ENCODE results near the gene SCN5A.

SCN5A gene

DNA sequence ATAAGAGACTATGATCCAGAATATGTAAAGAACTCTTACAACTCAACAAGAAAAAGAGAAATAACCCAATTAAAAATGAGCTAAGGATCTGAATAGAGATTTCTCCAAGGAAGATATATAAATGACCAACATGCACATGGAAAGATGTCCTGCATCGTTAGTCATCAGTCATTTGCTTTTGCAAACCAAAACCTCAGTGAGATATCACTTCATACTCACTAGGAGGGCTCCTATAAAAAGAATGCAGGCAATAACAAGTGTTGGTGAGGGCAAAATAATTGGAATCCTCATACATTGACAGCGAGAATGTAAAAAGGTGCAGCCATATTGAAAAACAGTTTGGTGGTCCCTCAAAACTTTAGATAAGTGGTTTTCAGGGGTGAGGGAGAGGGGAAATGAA lies 96.4 kb downstream of the SCN5A start:
- no peak for DNase-seq (ENCODE audit: extremely low spot score)
- ChIA-PET POLR2A (no interaction called here), CTCF (no interaction called here)
- TF ChIP-seq TARDBP (IDR thresholded peaks at IDR 0.05) = no peak
- TF ChIP-seq FOXA1 (IDR thresholded peaks at IDR 0.05) = no peak
- no peak for TF ChIP-seq ELF4 (IDR thresholded peaks at IDR 0.05)
- TF ChIP-seq BHLHE40 (IDR thresholded peaks at IDR 0.05; ENCODE audit: borderline replicate concordance) = no peak
- TF ChIP-seq ARNT (IDR thresholded peaks at IDR 0.05) = no peak
- no peak for TF ChIP-seq ZNF384 (IDR thresholded peaks at IDR 0.05)
- TF ChIP-seq SUZ12 (IDR thresholded peaks at IDR 0.05) = no peak
- TF ChIP-seq LEF1 (IDR thresholded peaks at IDR 0.05; ENCODE audit: borderline replicate concordance) = no peak
- TF ChIP-seq FOXK2 (IDR thresholded peaks at IDR 0.05) = no peak
- no peak for TF ChIP-seq NFRKB (IDR thresholded peaks at IDR 0.05)
- TF ChIP-seq HDGF (IDR thresholded peaks at IDR 0.05; ENCODE audit: borderline replicate concordance) = no peak
- TF ChIP-seq, protein P1, sequence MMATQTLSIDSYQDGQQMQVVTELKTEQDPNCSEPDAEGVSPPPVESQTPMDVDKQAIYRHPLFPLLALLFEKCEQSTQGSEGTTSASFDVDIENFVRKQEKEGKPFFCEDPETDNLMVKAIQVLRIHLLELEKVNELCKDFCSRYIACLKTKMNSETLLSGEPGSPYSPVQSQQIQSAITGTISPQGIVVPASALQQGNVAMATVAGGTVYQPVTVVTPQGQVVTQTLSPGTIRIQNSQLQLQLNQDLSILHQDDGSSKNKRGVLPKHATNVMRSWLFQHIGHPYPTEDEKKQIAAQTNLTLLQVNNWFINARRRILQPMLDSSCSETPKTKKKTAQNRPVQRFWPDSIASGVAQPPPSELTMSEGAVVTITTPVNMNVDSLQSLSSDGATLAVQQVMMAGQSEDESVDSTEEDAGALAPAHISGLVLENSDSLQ (IDR thresholded peaks at IDR 0.05) = no peak

DNA sequence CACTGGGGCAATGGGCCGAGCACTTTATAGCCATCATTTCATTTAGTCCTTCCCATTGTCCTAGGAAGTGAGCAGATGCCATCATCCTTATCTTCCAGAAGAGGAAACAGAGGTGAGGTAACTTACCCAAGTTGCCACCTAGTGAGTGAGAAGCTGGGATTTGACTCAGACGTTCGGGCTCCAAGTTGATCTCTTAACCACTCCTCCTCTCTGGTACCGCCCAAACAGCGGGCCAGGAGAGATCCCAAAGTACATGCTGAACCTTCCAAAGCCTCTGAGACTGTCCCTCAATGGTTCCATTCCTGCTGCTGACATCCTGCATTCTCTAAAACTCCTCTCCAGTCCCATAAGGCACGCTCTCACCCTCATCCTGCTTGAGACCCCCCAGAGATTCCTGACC lies 97.1 kb downstream of the SCN5A start:
- no peak for TF ChIP-seq TARDBP (IDR thresholded peaks at IDR 0.05)
- TF ChIP-seq L3MBTL2 (conservative IDR thresholded peaks at IDR 0.05) = no peak
- TF ChIP-seq CTBP1 (IDR thresholded peaks at IDR 0.05; ENCODE audit: borderline replicate concordance) = no peak
- TF ChIP-seq SP1 (IDR thresholded peaks at IDR 0.05) = no peak
- TF ChIP-seq LEF1 (IDR thresholded peaks at IDR 0.05; ENCODE audit: borderline replicate concordance) = no peak
- no peak for TF ChIP-seq SUZ12 (IDR thresholded peaks at IDR 0.05)
- TF ChIP-seq ARNT (IDR thresholded peaks at IDR 0.05) = no peak
- TF ChIP-seq FOXA1 (IDR thresholded peaks at IDR 0.05) = no peak
- TF ChIP-seq ELF4 (IDR thresholded peaks at IDR 0.05) = no peak
- TF ChIP-seq, protein P1 (IDR thresholded peaks at IDR 0.05) = no peak
- no peak for TF ChIP-seq FOXM1 (IDR thresholded peaks at IDR 0.05; ENCODE audit: borderline replicate concordance)
- CTCF ChIA-PET = no interaction called here
- POLR2A ChIA-PET = no interaction called here
- DNase-seq (ENCODE audit: extremely low spot score) = no peak

GRCh38 chr3:38551026-38551832 lies 98.3 kb downstream of the SCN5A start:
- ChIA-PET POLR2A (no interaction called here), CTCF (no interaction called here)
- DNase-seq (ENCODE audit: extremely low spot score) = no peak
- no peak for TF ChIP-seq FOXK2 (IDR thresholded peaks at IDR 0.05)

- ChIA-PET CTCF (no interaction called here), POLR2A (no interaction called here)
- no peak for DNase-seq (ENCODE audit: extremely low spot score)
- TF ChIP-seq HDGF (IDR thresholded peaks at IDR 0.05; ENCODE audit: borderline replicate concordance) = no peak
- TF ChIP-seq CTBP1 (IDR thresholded peaks at IDR 0.05; ENCODE audit: borderline replicate concordance) = no peak
- no peak for TF ChIP-seq TARDBP (IDR thresholded peaks at IDR 0.05)
- TF ChIP-seq, protein P1 (IDR thresholded peaks at IDR 0.05) = no peak
- TF ChIP-seq SP1 (IDR thresholded peaks at IDR 0.05) = no peak
- TF ChIP-seq FOXM1 (IDR thresholded peaks at IDR 0.05; ENCODE audit: borderline replicate concordance) = no peak
- TF ChIP-seq ARNT (IDR thresholded peaks at IDR 0.05) = no peak
- TF ChIP-seq FOXA1 (IDR thresholded peaks at IDR 0.05) = no peak
- no peak for TF ChIP-seq LEF1 (IDR thresholded peaks at IDR 0.05; ENCODE audit: borderline replicate concordance)
- TF ChIP-seq NFRKB (IDR thresholded peaks at IDR 0.05) = no peak
Measured at GRCh38 chr3:38549957-38550840, 99.3 kb downstream of the SCN5A start.

GRCh38 chr3:38549486-38549885 lies 100.0 kb downstream of the SCN5A start:
- no peak for TF ChIP-seq SUZ12 (IDR thresholded peaks at IDR 0.05)
- TF ChIP-seq ZNF384 (IDR thresholded peaks at IDR 0.05) = no peak
- CTCF ChIA-PET = no interaction called here
- DNase-seq (ENCODE audit: extremely low spot score) = no peak
- POLR2A ChIA-PET = no interaction called here

- TF ChIP-seq ARNT (IDR thresholded peaks at IDR 0.05) (no peak), SP1 (IDR thresholded peaks at IDR 0.05) (no peak), HDGF (IDR thresholded peaks at IDR 0.05; ENCODE audit: borderline replicate concordance) (no peak), ZNF384 (IDR thresholded peaks at IDR 0.05) (no peak), CTBP1 (IDR thresholded peaks at IDR 0.05; ENCODE audit: borderline replicate concordance) (no peak)
- ChIA-PET POLR2A (no interaction called here), CTCF (no interaction called here)
- no peak for DNase-seq (ENCODE audit: extremely low spot score)
Measured at GRCh38 chr3:38549082-38549481, 100.4 kb downstream of the SCN5A start.

All from HEK293T (cell line).